Ishikawa (cell line): ENCODE measurements around the gene CXXC4.

ENCODE experiments used
- CEBPB ChIP-seq: IDR thresholded peaks from 2 replicates; pipeline ENCODE4 v1.6.1; 2012
- CREB1 ChIP-seq: IDR thresholded peaks from 2 replicates; pipeline ENCODE4 v1.6.1; 2012; ENCODE audit warnings: low read depth
- EGR1 ChIP-seq: IDR thresholded peaks from 2 replicates; pipeline ENCODE4 v1.6.1; 2012
- EP300 ChIP-seq: IDR thresholded peaks from 2 replicates; pipeline ENCODE4 v1.6.1; 2012; ENCODE audit warnings: borderline replicate concordance
- MAX ChIP-seq: IDR thresholded peaks from 2 replicates; pipeline ENCODE4 v1.6.1; 2012
- REST ChIP-seq: IDR thresholded peaks from 2 replicates; pipeline ENCODE4 v1.6.1; 2012; ENCODE audit warnings: low read depth, mild to moderate bottlenecking
- TAF1 ChIP-seq: IDR thresholded peaks from 2 replicates; pipeline ENCODE4 v1.6.1; 2012; ENCODE audit warnings: low read depth, mild to moderate bottlenecking
- TCF12 ChIP-seq: IDR thresholded peaks from 2 replicates; pipeline ENCODE4 v1.6.1; 2012; ENCODE audit warnings: low read depth
- TEAD4 ChIP-seq: IDR thresholded peaks from 2 replicates; pipeline ENCODE4 v1.6.1; 2012
- YY1 ChIP-seq: IDR thresholded peaks from 2 replicates; pipeline ENCODE4 v1.6.1; 2012; ENCODE audit warnings: low read depth
- ZBTB7A ChIP-seq: IDR thresholded peaks from 2 replicates; pipeline ENCODE4 v1.6.1; 2012; ENCODE audit warnings: low read depth

GRCh38 chr4:104492183-104492771, 2.4 kb downstream of the CXXC4 start:
- no peak for TF ChIP-seq TEAD4
- no peak for TF ChIP-seq CEBPB
- no peak for TF ChIP-seq REST
- TF ChIP-seq EP300: no peak
- TF ChIP-seq TAF1: no peak
- no peak for TF ChIP-seq CREB1
- TF ChIP-seq ZBTB7A: no peak
- TF ChIP-seq EGR1: no peak
- TF ChIP-seq TCF12: no peak
- no peak for TF ChIP-seq MAX
- TF ChIP-seq YY1: no peak
